ENCODE measurements around the gene GPR150. TPM values are rescaled to one million over a fixed set of nuclear protein-coding genes. Genes with fewer than 3 reads are reported as not detected.

GPR150 gene
- total RNA-seq, 1 experiment from 2014 or later = 0.34 TPM

- H3K36me3 ChIP-seq (ENCODE audit: insufficient read depth, low read length) = no peaks in the 10 kb centered on the region
- no peak overlapping the region for H3K27ac ChIP-seq (ENCODE audit: low read length)
- peaks cover 19% of the 10 kb centered on the region for H3K4me1 ChIP-seq (ENCODE audit: low read length)
- no peak overlapping the region for H3K4me3 ChIP-seq (ENCODE audit: low read length)
- no peaks in the 10 kb centered on the region for H3K9me3 ChIP-seq (ENCODE audit: low read length)
- H3K79me2 ChIP-seq (ENCODE audit: low read length) = no peaks in the 10 kb centered on the region
- H4K20me1 ChIP-seq (ENCODE audit: insufficient read depth, low read depth, low read length) = no peaks in the 10 kb centered on the region
- H3K4me2 ChIP-seq (ENCODE audit: low read depth, low read length, poor library complexity, severe bottlenecking) = no peak overlapping the region
- no peak for DNase-seq
- H3K9me2 ChIP-seq (replicated peaks; ENCODE audit: insufficient read depth, low read length) = no peaks in the 10 kb centered on the region; the same call in 1 of the 2 replicates
- H2AFZ ChIP-seq (ENCODE audit: low read length) = no peak overlapping the region
- H3K27me3 ChIP-seq (ENCODE audit: low read length) = no peaks in the 10 kb centered on the region
- no peak overlapping the region for H3K9ac ChIP-seq (ENCODE audit: low read length)
These were observed 791 bp upstream of the GPR150 start for GRCh38 chr5:95619096-95619495.

- Histone ChIP-seq H3K9me2 (replicated peaks; ENCODE audit: insufficient read depth, low read length) (no peaks in the 10 kb centered on the region; the same call in 1 of the 2 replicates), H4K20me1 (ENCODE audit: insufficient read depth, low read depth, low read length) (no peaks in the 10 kb centered on the region), H3K36me3 (ENCODE audit: insufficient read depth, low read length) (no peaks in the 10 kb centered on the region), H3K9me3 (ENCODE audit: low read length) (no peaks in the 10 kb centered on the region), H3K27ac (ENCODE audit: low read length) (no peak overlapping the region), H3K4me1 (ENCODE audit: low read length) (peaks cover 19% of the 10 kb centered on the region), H3K4me2 (ENCODE audit: low read depth, low read length, poor library complexity, severe bottlenecking) (no peak overlapping the region), H3K27me3 (ENCODE audit: low read length) (no peaks in the 10 kb centered on the region), H2AFZ (ENCODE audit: low read length) (no peak overlapping the region), H3K9ac (ENCODE audit: low read length) (no peak overlapping the region), H3K4me3 (ENCODE audit: low read length) (no peak overlapping the region), H3K79me2 (ENCODE audit: low read length) (no peaks in the 10 kb centered on the region)
- no peak for DNase-seq
These were observed 315 bp upstream of the GPR150 start for GRCh38 chr5:95619514-95620029.

GRCh38 chr5:95620870-95621838 is 1.3 kb downstream of the GPR150 start:
- Histone ChIP-seq H3K4me2 (ENCODE audit: low read depth, low read length, poor library complexity, severe bottlenecking) (peak overlapping the region; percentile 48), H4K20me1 (ENCODE audit: insufficient read depth, low read depth, low read length) (no peaks in the 10 kb centered on the region), H3K9ac (ENCODE audit: low read length) (peak overlapping the region; percentile 41), H2AFZ (ENCODE audit: low read length) (peak overlapping the region; percentile 56; the same call in 1 of the 2 replicates), H3K9me2 (replicated peaks; ENCODE audit: insufficient read depth, low read length) (no peaks in the 10 kb centered on the region; the same call in 1 of the 2 replicates), H3K4me3 (ENCODE audit: low read length) (peak overlapping the region; percentile 43; the same call in 1 of the 2 replicates), H3K27me3 (ENCODE audit: low read length) (no peaks in the 10 kb centered on the region), H3K27ac (ENCODE audit: low read length) (no peak overlapping the region), H3K9me3 (ENCODE audit: low read length) (no peaks in the 10 kb centered on the region), H3K36me3 (ENCODE audit: insufficient read depth, low read length) (no peaks in the 10 kb centered on the region), H3K79me2 (ENCODE audit: low read length) (no peaks in the 10 kb centered on the region), H3K4me1 (ENCODE audit: low read length) (peaks cover 19% of the 10 kb centered on the region)
- no peak for DNase-seq

GRCh38 chr5:95621839-95622629 is 2.1 kb downstream of the GPR150 start:
- Histone ChIP-seq H3K4me2 (ENCODE audit: low read depth, low read length, poor library complexity, severe bottlenecking) (no peak overlapping the region), H3K9me3 (ENCODE audit: low read length) (no peaks in the 10 kb centered on the region), H3K9me2 (replicated peaks; ENCODE audit: insufficient read depth, low read length) (no peaks in the 10 kb centered on the region; the same call in 1 of the 2 replicates), H3K79me2 (ENCODE audit: low read length) (no peaks in the 10 kb centered on the region), H2AFZ (ENCODE audit: low read length) (no peak overlapping the region), H3K27ac (ENCODE audit: low read length) (no peak overlapping the region), H3K4me3 (ENCODE audit: low read length) (no peak overlapping the region), H3K9ac (ENCODE audit: low read length) (no peak overlapping the region), H4K20me1 (ENCODE audit: insufficient read depth, low read depth, low read length) (no peaks in the 10 kb centered on the region), H3K4me1 (ENCODE audit: low read length) (peaks cover 19% of the 10 kb centered on the region), H3K36me3 (ENCODE audit: insufficient read depth, low read length) (no peaks in the 10 kb centered on the region), H3K27me3 (ENCODE audit: low read length) (no peaks in the 10 kb centered on the region)
- DNase-seq = no peak

GRCh38 chr5:95623706-95624105 is 3.8 kb downstream of the GPR150 start:
- peaks cover 19% of the 10 kb centered on the region for H3K4me1 ChIP-seq (ENCODE audit: low read length)
- H3K9ac ChIP-seq (ENCODE audit: low read length) = no peak overlapping the region
- H2AFZ ChIP-seq (ENCODE audit: low read length) = no peak overlapping the region
- H3K36me3 ChIP-seq (ENCODE audit: insufficient read depth, low read length) = no peaks in the 10 kb centered on the region
- H3K27ac ChIP-seq (ENCODE audit: low read length) = no peak overlapping the region
- H3K4me2 ChIP-seq (ENCODE audit: low read depth, low read length, poor library complexity, severe bottlenecking) = no peak overlapping the region
- H3K4me3 ChIP-seq (ENCODE audit: low read length) = no peak overlapping the region
- no peaks in the 10 kb centered on the region for H3K9me3 ChIP-seq (ENCODE audit: low read length)
- H4K20me1 ChIP-seq (ENCODE audit: insufficient read depth, low read depth, low read length) = no peaks in the 10 kb centered on the region
- H3K9me2 ChIP-seq (replicated peaks; ENCODE audit: insufficient read depth, low read length) = no peaks in the 10 kb centered on the region; the same call in 1 of the 2 replicates
- H3K79me2 ChIP-seq (ENCODE audit: low read length) = no peaks in the 10 kb centered on the region
- no peak for DNase-seq
- H3K27me3 ChIP-seq (ENCODE audit: low read length) = no peaks in the 10 kb centered on the region

- no peak overlapping the region for H3K9ac ChIP-seq (ENCODE audit: low read length)
- DNase-seq = no peak
- no peak overlapping the region for H3K4me2 ChIP-seq (ENCODE audit: low read depth, low read length, poor library complexity, severe bottlenecking)
- H3K36me3 ChIP-seq (ENCODE audit: insufficient read depth, low read length) = no peaks in the 10 kb centered on the region
- H4K20me1 ChIP-seq (ENCODE audit: insufficient read depth, low read depth, low read length) = no peaks in the 10 kb centered on the region
- no peaks in the 10 kb centered on the region for H3K27me3 ChIP-seq (ENCODE audit: low read length)
- no peaks in the 10 kb centered on the region for H3K9me3 ChIP-seq (ENCODE audit: low read length)
- peaks cover 24% of the 10 kb centered on the region for H3K4me1 ChIP-seq (ENCODE audit: low read length)
- no peak overlapping the region for H3K4me3 ChIP-seq (ENCODE audit: low read length)
- no peaks in the 10 kb centered on the region; the same call in 1 of the 2 replicates for H3K9me2 ChIP-seq (replicated peaks; ENCODE audit: insufficient read depth, low read length)
- no peaks in the 10 kb centered on the region for H3K79me2 ChIP-seq (ENCODE audit: low read length)
- H3K27ac ChIP-seq (ENCODE audit: low read length) = no peak overlapping the region
- no peak overlapping the region for H2AFZ ChIP-seq (ENCODE audit: low read length)
These were observed 4.5 kb downstream of the GPR150 start for GRCh38 chr5:95624368-95624767.

- Histone ChIP-seq H3K9ac (ENCODE audit: low read length) (no peak overlapping the region), H2AFZ (ENCODE audit: low read length) (no peak overlapping the region), H3K9me2 (replicated peaks; ENCODE audit: insufficient read depth, low read length) (peaks cover 6% of the 10 kb centered on the region; the same call in 1 of the 2 replicates), H3K27ac (ENCODE audit: low read length) (no peak overlapping the region), H3K4me3 (ENCODE audit: low read length) (no peak overlapping the region), H3K79me2 (ENCODE audit: low read length) (no peaks in the 10 kb centered on the region), H4K20me1 (ENCODE audit: insufficient read depth, low read depth, low read length) (no peaks in the 10 kb centered on the region), H3K4me2 (ENCODE audit: low read depth, low read length, poor library complexity, severe bottlenecking) (no peak overlapping the region), H3K27me3 (ENCODE audit: low read length) (no peaks in the 10 kb centered on the region), H3K4me1 (ENCODE audit: low read length) (peaks cover 7% of the 10 kb centered on the region), H3K9me3 (ENCODE audit: low read length) (no peaks in the 10 kb centered on the region), H3K36me3 (ENCODE audit: insufficient read depth, low read length) (no peaks in the 10 kb centered on the region)
- DNase-seq = no peak
These were observed 6.8 kb downstream of the GPR150 start for GRCh38 chr5:95626701-95627100.

Data from Karpas-422 (cell line).